SK-N-SH (cell line): ENCODE data around the gene MALAT1.

Experiments
- CTCF ChIP-seq: fragments of 200-600 bp; sonication (generic); IDR thresholded peaks from 2 replicates; pipeline ENCODE4 v1.6.1; 2017; ENCODE audit warnings: antibody characterized with exemption, mild to moderate bottlenecking, moderate library complexity
- EZH2phosphoT487 ChIP-seq: fragments of 200-600 bp; sonication (generic); IDR thresholded peaks from 2 replicates; pipeline ENCODE4 v1.6.1; 2017; ENCODE audit warnings: low read depth, mixed run types, mild to moderate bottlenecking, antibody characterized with exemption, moderate library complexity, borderline replicate concordance
- FOXJ3 ChIP-seq: sonication (generic); formaldehyde crosslinking; IDR thresholded peaks from 2 replicates; pipeline ENCODE4 v1.5.1; 2020; ENCODE audit warnings: mild to moderate bottlenecking, missing genetic modification reagents
- GABPA ChIP-seq: IDR thresholded peaks from 2 replicates; pipeline ENCODE4 v1.4.0; 2012; ENCODE audit warnings: low read depth, mild to moderate bottlenecking
- MXI1 ChIP-seq: IDR thresholded peaks from 2 replicates; pipeline ENCODE4 v1.6.1; 2012; ENCODE audit warnings: mild to moderate bottlenecking, low read depth, low read length, improper control_type of control experiment
- PBX3 ChIP-seq: IDR thresholded peaks from 2 replicates; pipeline ENCODE4; 2012
- POLR2AphosphoS5 ChIP-seq: IDR thresholded peaks from 2 replicates; pipeline ENCODE4 v1.6.1; 2012; ENCODE audit warnings: low read depth, low read length
- RCOR1 ChIP-seq: fragments of 150-350 bp; IDR thresholded peaks from 2 replicates; pipeline ENCODE4 v1.6.1; 2017; ENCODE audit warnings: antibody characterized with exemption, low read length
- SIN3A ChIP-seq: IDR thresholded peaks from 2 replicates; pipeline ENCODE4 v1.6.1; 2012; ENCODE audit warnings: low read depth, mild to moderate bottlenecking, low read length, moderate library complexity, borderline replicate concordance
- TEAD4 ChIP-seq: IDR thresholded peaks from 2 replicates; pipeline ENCODE4 v1.4.0; 2012; ENCODE audit warnings: mild to moderate bottlenecking, borderline replicate concordance; ENCODE audit not compliant: insufficient read depth
- USF2 ChIP-seq: fragments of 150-350 bp; IDR thresholded peaks from 2 replicates; pipeline ENCODE4 v1.6.1; 2017; ENCODE audit warnings: antibody characterized with exemption, low read length, low read depth, borderline replicate concordance
- YY1 ChIP-seq: IDR thresholded peaks from 2 replicates; pipeline ENCODE4 v1.4.0; 2012; ENCODE audit warnings: low read depth, mild to moderate bottlenecking

GRCh38 chr11:65535102-65535501 is 36.3 kb downstream of the MALAT1 start:
- TF ChIP-seq CTCF (no peak), YY1 (no peak), EZH2phosphoT487 (no peak), POLR2AphosphoS5 (no peak), FOXJ3 (CRISPR knock-in tag) (no peak), SIN3A (no peak), MXI1 (no peak), TEAD4 (no peak), PBX3 (no peak), USF2 (no peak), RCOR1 (no peak), GABPA (no peak)
